Keratinocyte (primary cell): ENCODE measurements around the gene RPP14. TPM values are rescaled to one million over a fixed set of nuclear protein-coding genes. Genes with fewer than 3 reads are reported as not detected.

Experiments
- DNase-seq: peaks from one replicate; pipeline ENCODE4 v3.0.0-alpha.2; 2011; ENCODE audit warnings: low read depth, missing footprints, low spot score
- FAIRE-seq: peaks from 2 replicates; lab custom pipeline; 2011; peaks lifted over from hg19 to GRCh38; lab: Jason Lieb, UNC
- H2AFZ ChIP-seq: 2 replicates; pipeline ENCODE4 v1.6.0; 2012; ENCODE audit warnings: low read length, control low read depth, inconsistent platforms; ENCODE audit not compliant: control insufficient read depth
- H3K27ac ChIP-seq: 2 replicates; pipeline ENCODE4 v1.5.1; 2011; ENCODE audit warnings: low read length; ENCODE audit not compliant: control insufficient read depth, insufficient read depth
- H3K27me3 ChIP-seq: 3 replicates; pipeline ENCODE4 v1.6.0; 2011; ENCODE audit warnings: low read length; ENCODE audit not compliant: control insufficient read depth, insufficient read depth; ENCODE audit errors: extremely low read depth
- H3K36me3 ChIP-seq, 2 experiments: 2 replicates in 1 of 2; 3 replicates in 1 of 2; pipeline ENCODE4 v1.5.1; 2011; ENCODE audit warnings: low read length in 2 of 2, mild to moderate bottlenecking in 1 of 2; ENCODE audit not compliant: control insufficient read depth in 2 of 2, insufficient read depth in 2 of 2; ENCODE audit errors: extremely low read depth in 1 of 2
- H3K4me1 ChIP-seq: 3 replicates; pipeline ENCODE4 v1.5.1; 2011; ENCODE audit warnings: low read length; ENCODE audit not compliant: control insufficient read depth, insufficient read depth; ENCODE audit errors: extremely low read depth
- H3K4me2 ChIP-seq: 3 replicates; pipeline ENCODE4 v1.6.0; 2011; ENCODE audit warnings: low read depth, low read length; ENCODE audit not compliant: control insufficient read depth, insufficient read depth; ENCODE audit errors: extremely low read depth
- H3K4me3 ChIP-seq, 3 experiments: fragments of 200-600 bp in 1 of 3; sonication (generic) in 1 of 3; 2 replicates in 2 of 3; 3 replicates in 1 of 3; pipeline ENCODE4 v1.5.1; 2011 to 2016; ENCODE audit warnings: low read length in 3 of 3, mild to moderate bottlenecking in 3 of 3, control low read depth in 2 of 3, inconsistent platforms in 1 of 3, low read depth in 1 of 3, mixed read lengths in 1 of 3, mixed run types in 1 of 3, moderate library complexity in 1 of 3; ENCODE audit not compliant: control insufficient read depth in 2 of 3, insufficient read depth in 2 of 3; ENCODE audit errors: extremely low read depth in 1 of 3
- H3K79me2 ChIP-seq: 2 replicates; pipeline ENCODE4 v1.6.0; 2012; ENCODE audit warnings: low read length; ENCODE audit not compliant: control insufficient read depth, insufficient read depth
- H3K9ac ChIP-seq: 3 replicates; pipeline ENCODE4 v1.6.0; 2011; ENCODE audit warnings: low read length; ENCODE audit not compliant: control insufficient read depth, insufficient read depth; ENCODE audit errors: extremely low read depth
- H3K9me1 ChIP-seq: 3 replicates; pipeline ENCODE4 v1.6.0; 2011; ENCODE audit warnings: low read length; ENCODE audit not compliant: control insufficient read depth, insufficient read depth; ENCODE audit errors: extremely low read depth
- H3K9me3 ChIP-seq: 2 replicates; pipeline ENCODE4 v1.5.1; 2012; ENCODE audit warnings: low read depth, low read length; ENCODE audit not compliant: control insufficient read depth
- H4K20me1 ChIP-seq: 3 replicates; pipeline ENCODE4 v1.6.0; 2011; ENCODE audit warnings: low read length; ENCODE audit not compliant: control insufficient read depth, insufficient read depth; ENCODE audit errors: extremely low read depth
- EZH2 ChIP-seq: IDR thresholded peaks from one replicate; pipeline ENCODE4 v1.6.1; 2012; ENCODE audit warnings: inconsistent platforms, mild to moderate bottlenecking, low read length, moderate library complexity
- dilution Hi-C: fragments of 300-500 bp; cut with MboI; formaldehyde crosslinking; loops from one replicate; pipeline ENCODE4 v1.7.0; 2020; ENCODE audit warnings: low sequenced_read_pairs; ENCODE audit not compliant: extremely low pct_ligation_motif_present
- polyA plus RNA-seq, 5 experiments: library from polyadenylated mRNA; depleted of rRNA in 3 of 5; stranded (reverse) in 3 of 5; stranded (forward) in 1 of 5; unstranded in 1 of 5; fragments of >200 nt; gene quantifications; 1 replicate in 1 of 5; 2 replicates in 3 of 5; 3 replicates in 1 of 5; pipeline versions ENCODE4 v1.2.1 to v1.2.3, GENCODE V29; 2011 to 2012; ENCODE audit warnings: missing spikeins in 2 of 5, low read depth in 1 of 5, low replicate concordance in 1 of 5
- TF ChIP-seq, protein P1 (sequence below), 3 experiments: IDR thresholded peaks in 1 of 3; conservative IDR thresholded peaks in 1 of 3; optimal IDR thresholded peaks in 1 of 3; 2 replicates in 2 of 3; 3 replicates in 1 of 3; pipeline versions ENCODE3 to v1.5.1; 2011; ENCODE audit warnings: low read length in 3 of 3, mild to moderate bottlenecking in 3 of 3, moderate library complexity in 2 of 3, control low read depth in 1 of 3, inconsistent platforms in 1 of 3; ENCODE audit not compliant: insufficient read depth in 2 of 3; ENCODE audit errors: extremely low read depth in 1 of 3

RPP14 gene
- polyA plus RNA-seq, 1 donor (not counting 4 experiments of a cell fraction or from before 2014, with no cell fraction given) = 24.6 TPM

DNA sequence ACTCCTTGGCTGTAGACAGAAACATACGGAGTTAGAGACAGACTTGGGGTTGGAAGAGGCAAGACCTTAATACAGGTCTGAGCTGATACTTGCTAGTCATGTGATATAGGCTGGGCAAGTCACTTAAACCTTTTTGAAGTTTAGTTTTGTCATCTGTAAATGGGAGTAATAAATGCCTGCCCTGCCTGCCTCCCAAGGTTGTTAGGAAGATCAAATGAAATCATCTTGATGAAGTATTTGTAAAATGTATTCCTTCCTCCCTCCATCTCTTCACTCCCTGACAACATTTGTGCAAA lies 29.6 kb downstream of the RPP14 start:
- H3K79me2 ChIP-seq = peaks cover 6% of the 10 kb centered on the region
- peaks cover 31% of the 10 kb centered on the region for H3K4me1 ChIP-seq
- H3K4me2 ChIP-seq = peak overlapping the region; percentile 97
- no peak for FAIRE-seq
- no peaks in the 10 kb centered on the region for H4K20me1 ChIP-seq
- no peaks in the 10 kb centered on the region for H3K27me3 ChIP-seq
- dilution Hi-C loops = no loop called here
- H3K9me3 ChIP-seq = no peaks in the 10 kb centered on the region
- peak overlapping the region; percentile 93 for H3K27ac ChIP-seq
- peak overlapping the region; percentile 41 for H2AFZ ChIP-seq
- TF ChIP-seq, protein P1, sequence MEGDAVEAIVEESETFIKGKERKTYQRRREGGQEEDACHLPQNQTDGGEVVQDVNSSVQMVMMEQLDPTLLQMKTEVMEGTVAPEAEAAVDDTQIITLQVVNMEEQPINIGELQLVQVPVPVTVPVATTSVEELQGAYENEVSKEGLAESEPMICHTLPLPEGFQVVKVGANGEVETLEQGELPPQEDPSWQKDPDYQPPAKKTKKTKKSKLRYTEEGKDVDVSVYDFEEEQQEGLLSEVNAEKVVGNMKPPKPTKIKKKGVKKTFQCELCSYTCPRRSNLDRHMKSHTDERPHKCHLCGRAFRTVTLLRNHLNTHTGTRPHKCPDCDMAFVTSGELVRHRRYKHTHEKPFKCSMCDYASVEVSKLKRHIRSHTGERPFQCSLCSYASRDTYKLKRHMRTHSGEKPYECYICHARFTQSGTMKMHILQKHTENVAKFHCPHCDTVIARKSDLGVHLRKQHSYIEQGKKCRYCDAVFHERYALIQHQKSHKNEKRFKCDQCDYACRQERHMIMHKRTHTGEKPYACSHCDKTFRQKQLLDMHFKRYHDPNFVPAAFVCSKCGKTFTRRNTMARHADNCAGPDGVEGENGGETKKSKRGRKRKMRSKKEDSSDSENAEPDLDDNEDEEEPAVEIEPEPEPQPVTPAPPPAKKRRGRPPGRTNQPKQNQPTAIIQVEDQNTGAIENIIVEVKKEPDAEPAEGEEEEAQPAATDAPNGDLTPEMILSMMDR (optimal IDR thresholded peaks at IDR 0.05 in 1 of 3, IDR thresholded peaks at IDR 0.05 in 1 of 3, conservative IDR thresholded peaks at IDR 0.05 in 1 of 3; ENCODE audit: extremely low read depth in 1 of 3, insufficient read depth in 2 of 3, low read length in 3 of 3) = no peak
- TF ChIP-seq EZH2 = no peak
- H3K9ac ChIP-seq = peak overlapping the region; percentile 65
- no peaks in the 10 kb centered on the region for H3K9me1 ChIP-seq
- DNase-seq = no peak
- H3K4me3 ChIP-seq = peak overlapping the region in 2 of 3 experiments; percentile 39 to 62
- peaks cover 0 to 5% of the 10 kb centered on the region in 2 experiments for H3K36me3 ChIP-seq

DNA sequence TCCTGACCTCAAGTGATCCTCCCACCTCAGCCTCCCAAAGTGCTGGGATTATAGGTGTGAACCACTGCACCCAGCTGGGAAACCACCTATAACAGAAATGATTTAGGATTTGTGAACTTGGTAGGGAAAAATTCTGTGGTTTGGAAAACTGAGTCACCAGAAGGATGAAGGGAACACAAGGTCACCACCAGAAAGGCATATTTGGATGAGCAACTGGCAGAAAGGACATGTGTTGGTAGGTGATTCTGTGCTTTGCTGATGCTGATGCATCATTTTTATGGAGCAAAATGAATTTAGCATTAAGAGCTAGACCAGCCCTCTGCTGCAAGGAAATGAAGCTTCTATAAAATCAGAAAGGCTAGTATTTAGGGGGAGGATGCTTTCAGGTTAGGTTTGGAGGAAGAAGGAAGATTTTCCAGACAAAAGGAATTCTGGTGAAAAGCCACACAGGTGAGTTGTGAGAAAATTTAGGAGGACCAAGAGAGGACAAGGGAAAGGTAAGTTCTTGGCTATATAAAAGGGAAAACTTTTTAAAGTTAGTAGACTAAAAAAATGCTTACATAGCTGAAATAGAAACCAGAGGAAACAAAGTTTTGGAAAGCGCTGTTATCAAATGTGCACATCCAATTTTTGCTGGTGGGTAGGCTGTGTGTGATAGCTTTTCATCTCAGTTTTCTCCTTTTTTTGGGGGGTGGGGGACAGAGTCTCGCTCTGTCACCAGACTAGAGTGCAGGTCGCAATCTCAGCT lies 30.3 kb downstream of the RPP14 start:
- DNase-seq (peak; percentile 49), FAIRE-seq (peak; percentile 82)
- dilution Hi-C loops = no loop called here
- Histone ChIP-seq H3K4me2 (peak overlapping the region; percentile 22), H4K20me1 (no peaks in the 10 kb centered on the region), H3K9me1 (no peaks in the 10 kb centered on the region), H3K9me3 (no peaks in the 10 kb centered on the region), H3K4me3 (no peak overlapping the region), H3K4me1 (peaks cover 31% of the 10 kb centered on the region), H3K9ac (no peak overlapping the region), H3K79me2 (peaks cover 6% of the 10 kb centered on the region), H3K36me3 (peaks cover 0 to 5% of the 10 kb centered on the region in 2 experiments), H3K27ac (no peak overlapping the region), H2AFZ (no peak overlapping the region), H3K27me3 (no peaks in the 10 kb centered on the region)
- no peak for TF ChIP-seq EZH2
- TF ChIP-seq, protein P1 (optimal IDR thresholded peaks at IDR 0.05 in 1 of 3, IDR thresholded peaks at IDR 0.05 in 1 of 3, conservative IDR thresholded peaks at IDR 0.05 in 1 of 3; ENCODE audit: extremely low read depth in 1 of 3, insufficient read depth in 2 of 3, low read length in 3 of 3) = no peak
